DOHH2 (cell line): Measurements from ENCODE around the gene PEX3.
"Not testable (repeated sequence)": the region's sequence is repeated elsewhere in the genome, so short reads cannot be mapped to it uniquely, and the experiment has no call there.

Source experiments
- EZH2phosphoT487 ChIP-seq: fragments of 200-600 bp; sonication (generic); IDR thresholded peaks from 2 replicates; pipeline ENCODE4 v1.6.1; 2017; ENCODE audit warnings: borderline replicate concordance, mild to moderate bottlenecking, antibody characterized with exemption, low read length, moderate library complexity, mixed read lengths
- TF ChIP-seq, protein P1 (sequence below): fragments of 200-600 bp; sonication (generic); IDR thresholded peaks from one replicate; pipeline ENCODE4 v1.5.1; 2014; ENCODE audit warnings: antibody characterized with exemption, mild to moderate bottlenecking, low read depth, low read length; ENCODE audit not compliant: poor library complexity, severe bottlenecking

DNA sequence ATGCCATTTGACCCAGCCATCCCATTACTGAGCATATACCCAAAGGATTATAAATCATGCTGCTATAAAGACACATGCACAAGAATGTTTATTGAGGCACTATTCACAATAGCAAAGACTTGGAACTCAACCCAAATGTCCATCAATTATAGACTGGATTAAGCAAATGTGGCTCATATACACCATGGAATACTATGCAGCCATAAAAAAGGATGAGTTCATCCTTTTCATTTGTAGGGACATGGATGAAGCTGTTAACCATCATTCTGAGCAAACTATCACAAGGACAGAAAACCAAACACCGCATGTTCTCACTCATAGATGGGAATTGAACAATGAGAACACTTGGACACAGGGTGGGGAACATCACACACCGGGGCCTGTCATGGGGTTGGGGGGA is 2.7 kb upstream of the PEX3 start:
- TF ChIP-seq, protein P1, sequence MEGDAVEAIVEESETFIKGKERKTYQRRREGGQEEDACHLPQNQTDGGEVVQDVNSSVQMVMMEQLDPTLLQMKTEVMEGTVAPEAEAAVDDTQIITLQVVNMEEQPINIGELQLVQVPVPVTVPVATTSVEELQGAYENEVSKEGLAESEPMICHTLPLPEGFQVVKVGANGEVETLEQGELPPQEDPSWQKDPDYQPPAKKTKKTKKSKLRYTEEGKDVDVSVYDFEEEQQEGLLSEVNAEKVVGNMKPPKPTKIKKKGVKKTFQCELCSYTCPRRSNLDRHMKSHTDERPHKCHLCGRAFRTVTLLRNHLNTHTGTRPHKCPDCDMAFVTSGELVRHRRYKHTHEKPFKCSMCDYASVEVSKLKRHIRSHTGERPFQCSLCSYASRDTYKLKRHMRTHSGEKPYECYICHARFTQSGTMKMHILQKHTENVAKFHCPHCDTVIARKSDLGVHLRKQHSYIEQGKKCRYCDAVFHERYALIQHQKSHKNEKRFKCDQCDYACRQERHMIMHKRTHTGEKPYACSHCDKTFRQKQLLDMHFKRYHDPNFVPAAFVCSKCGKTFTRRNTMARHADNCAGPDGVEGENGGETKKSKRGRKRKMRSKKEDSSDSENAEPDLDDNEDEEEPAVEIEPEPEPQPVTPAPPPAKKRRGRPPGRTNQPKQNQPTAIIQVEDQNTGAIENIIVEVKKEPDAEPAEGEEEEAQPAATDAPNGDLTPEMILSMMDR = not testable (repeated sequence)
- TF ChIP-seq EZH2phosphoT487 = not testable (repeated sequence)
